SK-N-SH (cell line): ENCODE measurements around the gene F2RL3.

Experiments used
- EZH2phosphoT487 ChIP-seq: fragments of 200-600 bp; sonication (generic); IDR thresholded peaks from 2 replicates; pipeline ENCODE4 v1.6.1; 2017; ENCODE audit warnings: low read depth, mixed run types, mild to moderate bottlenecking, antibody characterized with exemption, moderate library complexity, borderline replicate concordance
- POLR2AphosphoS5 ChIP-seq: IDR thresholded peaks from 2 replicates; pipeline ENCODE4 v1.6.1; 2012; ENCODE audit warnings: low read depth, low read length
- RAD21 ChIP-seq: IDR thresholded peaks from 2 replicates; pipeline ENCODE4 v1.6.1; 2012; ENCODE audit warnings: mild to moderate bottlenecking, low read length
- RFX5 ChIP-seq: IDR thresholded peaks from 2 replicates; pipeline ENCODE4 v1.6.1; 2012; ENCODE audit warnings: mild to moderate bottlenecking, improper control_type of control experiment, low read length
- TEAD4 ChIP-seq: IDR thresholded peaks from 2 replicates; pipeline ENCODE4 v1.4.0; 2012; ENCODE audit warnings: mild to moderate bottlenecking, borderline replicate concordance; ENCODE audit not compliant: insufficient read depth
- YY1 ChIP-seq: IDR thresholded peaks from 2 replicates; pipeline ENCODE4 v1.4.0; 2012; ENCODE audit warnings: low read depth, mild to moderate bottlenecking

DNA sequence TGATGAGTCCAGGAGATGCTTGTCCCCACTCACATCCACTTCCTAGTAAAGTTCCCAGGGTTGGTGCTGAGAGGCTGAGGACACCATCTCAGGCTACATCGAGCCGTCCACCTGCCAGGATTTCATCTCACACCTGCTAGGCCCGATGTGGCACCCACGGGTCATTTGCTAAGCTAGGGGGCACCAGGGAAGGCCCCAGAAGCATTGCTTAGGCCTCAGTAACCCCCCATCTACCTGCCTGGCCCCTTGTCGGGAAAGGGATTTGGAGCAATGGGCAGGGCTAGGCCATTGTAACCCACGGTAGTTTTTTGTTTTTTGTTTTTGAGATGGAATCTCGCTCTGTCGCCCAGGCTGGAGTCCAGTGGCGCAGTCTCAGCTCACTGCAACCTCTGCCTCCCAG is 51.8 kb downstream of the F2RL3 start:
- TF ChIP-seq RAD21 (no peak), RFX5 (no peak), POLR2AphosphoS5 (no peak), TEAD4 (no peak), EZH2phosphoT487 (no peak), YY1 (no peak)
